NCI-H1092 (cell line): ENCODE measurements around the gene DHRS7C.

Source experiments
- DNase-seq: peaks from one replicate; lab custom pipeline; 2025; lab: John Stamatoyannopoulos, UW

Gene DHRS7C

GRCh38 chr17:9766970-9767369 lies 24.4 kb downstream of the DHRS7C start:
- DNase-seq: no peak

- DNase-seq: no peak
Measured at GRCh38 chr17:9765322-9765721, 26.1 kb downstream of the DHRS7C start.

GRCh38 chr17:9763643-9764042 lies 27.7 kb downstream of the DHRS7C start:
- DNase-seq: no peak

GRCh38 chr17:9760266-9760665 lies 31.1 kb downstream of the DHRS7C start:
- DNase-seq: no peak

- DNase-seq: no peak
Measured at GRCh38 chr17:9755083-9755482, 36.3 kb downstream of the DHRS7C start.

GRCh38 chr17:9750524-9750923 lies 40.9 kb downstream of the DHRS7C start:
- DNase-seq: no peak

- no peak for DNase-seq
Measured at GRCh38 chr17:9729735-9730420, 61.5 kb downstream of the DHRS7C start.

- DNase-seq: no peak
Measured at GRCh38 chr17:9729034-9729650, 62.2 kb downstream of the DHRS7C start.

- DNase-seq: no peak
Measured at GRCh38 chr17:9728564-9728963, 62.8 kb downstream of the DHRS7C start.

GRCh38 chr17:9728005-9728404 lies 63.4 kb downstream of the DHRS7C start:
- no peak for DNase-seq

- no peak for DNase-seq
Measured at GRCh38 chr17:9726291-9726690, 65.1 kb downstream of the DHRS7C start.

- no peak for DNase-seq
Measured at GRCh38 chr17:9725575-9725974, 65.8 kb downstream of the DHRS7C start.
